Right renal cortex interstitium (tissue), 3 donors: Measurements from ENCODE around the gene XKR7. TPM values are rescaled to one million over a fixed set of nuclear protein-coding genes. Genes with fewer than 3 reads are reported as not detected.

Experiments
- DNase-seq, 3 donors: peaks; one replicate each; pipeline ENCODE4 v3.0.0-alpha.2; 2013; ENCODE audit warnings: low read depth in 3 of 3, low spot score in 2 of 3
- polyA plus RNA-seq, 3 donors: library from polyadenylated mRNA; unstranded; fragments of 120-200 nt; gene quantifications; one replicate each; pipeline ENCODE4 v1.2.1, GENCODE V29; 2013; ENCODE audit not compliant: insufficient read length in 3 of 3

XKR7 gene
- polyA plus RNA-seq, 3 donors = 0.24 to 0.33 (median 0.26) TPM

DNA sequence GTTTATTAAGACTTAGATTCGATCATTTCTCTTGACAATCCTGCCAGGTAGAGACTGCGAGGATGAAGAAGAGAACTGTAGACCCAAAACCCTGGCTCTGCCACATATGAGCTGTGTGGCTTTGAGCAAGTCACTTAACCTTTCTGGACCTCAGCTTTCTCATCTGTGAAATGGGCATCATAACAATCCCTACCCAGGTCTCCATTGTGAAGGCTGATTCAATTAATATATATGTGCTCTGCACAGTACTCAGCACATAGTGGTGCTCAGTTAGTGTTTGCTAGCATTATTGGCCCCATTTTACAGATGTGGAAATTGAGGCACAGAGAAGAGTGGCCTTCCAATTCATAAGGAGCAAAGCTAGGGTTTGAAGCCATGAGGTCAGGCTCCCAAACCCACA, 7.9 kb downstream of the XKR7 start:
- DNase-seq = no peak

DNA sequence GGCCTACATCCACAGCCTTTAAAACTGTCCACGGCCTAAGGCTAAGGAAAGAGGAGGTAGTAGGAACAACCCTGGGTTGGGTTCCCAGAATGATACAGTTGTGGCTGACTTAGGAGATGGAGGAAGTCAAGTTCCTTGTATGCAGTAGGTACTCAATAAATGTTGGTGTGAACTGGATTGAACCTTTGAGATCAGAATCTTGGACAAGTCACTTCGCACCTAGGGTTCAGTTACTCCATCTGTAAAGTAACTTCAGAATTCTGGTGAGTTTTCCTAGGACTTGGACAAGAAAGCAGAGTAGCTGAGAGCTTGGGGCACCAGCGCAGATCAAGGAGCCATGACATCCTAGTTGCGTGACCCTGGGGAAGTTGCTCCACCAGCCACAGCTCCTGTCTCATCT, 9.1 kb downstream of the XKR7 start:
- no peak for DNase-seq

DNA sequence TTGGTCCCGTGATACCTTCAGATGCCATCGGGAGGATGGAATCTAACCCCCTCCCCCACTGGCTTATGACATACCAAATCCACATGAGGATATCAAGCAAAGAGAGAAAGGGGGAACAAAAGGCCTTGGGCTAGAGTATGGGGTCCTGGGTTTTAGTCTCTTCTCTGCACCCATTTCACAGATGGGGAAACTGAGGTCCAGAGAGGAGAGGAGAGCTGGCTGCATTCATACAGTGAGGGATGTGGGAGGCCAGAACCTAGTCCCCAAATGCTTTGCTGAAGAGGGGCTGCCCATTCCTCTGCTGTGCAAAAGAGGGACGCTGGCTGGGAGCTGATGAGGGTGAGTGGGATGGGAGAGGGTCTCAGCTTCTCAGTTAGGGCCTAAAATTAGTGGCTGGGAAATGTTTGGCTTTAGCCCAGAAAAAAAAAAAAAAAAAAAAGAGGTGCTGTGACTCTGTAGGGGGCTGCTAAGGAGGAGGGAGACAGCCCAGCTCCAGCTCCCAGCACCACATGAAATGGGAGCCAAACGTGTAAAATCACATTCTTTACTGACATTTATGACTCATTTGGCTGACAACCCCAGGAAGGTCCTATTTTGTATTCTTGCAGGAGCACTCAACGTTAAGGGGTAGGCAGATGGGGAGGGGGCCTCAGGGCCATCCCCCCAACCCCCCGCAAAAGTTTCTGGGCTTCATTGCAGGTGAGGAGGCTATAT, 11.9 kb downstream of the XKR7 start:
- no peak for DNase-seq

DNA sequence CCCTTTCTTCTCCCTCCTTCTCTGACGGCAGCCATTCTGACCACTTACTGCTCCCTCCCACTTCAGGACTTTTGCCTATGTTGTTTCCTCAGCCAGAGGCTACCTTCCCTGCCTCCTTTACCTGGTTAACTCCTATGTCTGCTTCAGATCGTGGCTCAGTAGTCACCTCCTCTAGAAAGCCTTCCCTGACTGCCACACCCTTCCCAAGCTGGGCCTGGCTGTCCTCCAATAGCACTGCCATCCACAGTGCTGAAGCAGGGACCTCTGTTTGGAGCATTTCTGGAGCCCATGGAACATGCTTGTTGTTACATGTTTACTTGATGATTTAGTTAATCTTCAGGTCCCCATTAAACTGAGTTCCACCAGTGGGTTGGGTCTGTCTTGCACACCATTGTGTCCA, 13.8 kb downstream of the XKR7 start:
- DNase-seq = no peak

DNA sequence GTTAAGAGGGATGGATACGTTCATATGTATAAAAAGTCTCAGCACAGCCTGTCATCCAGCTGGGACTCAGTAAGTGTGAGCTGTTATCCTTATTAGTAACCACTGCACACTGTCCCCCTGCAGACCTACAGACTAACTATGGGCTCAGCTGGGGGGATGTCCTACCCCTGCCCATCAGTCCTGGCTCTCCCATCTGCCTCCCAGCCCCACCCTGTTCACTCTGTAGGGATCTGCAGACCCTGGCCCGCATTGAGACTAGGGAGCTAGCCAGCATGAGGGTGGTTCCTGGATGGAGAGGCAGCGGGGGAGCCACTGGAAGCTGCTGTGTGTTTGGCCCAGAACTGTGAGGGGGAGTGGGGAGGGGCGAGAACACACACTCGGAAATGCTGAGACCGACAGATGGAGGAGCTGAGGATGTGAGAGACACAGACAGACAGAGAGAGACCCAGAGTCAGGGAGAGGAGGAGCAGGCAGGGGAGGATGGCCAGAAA, 17.1 kb downstream of the XKR7 start:
- no peak for DNase-seq

DNA sequence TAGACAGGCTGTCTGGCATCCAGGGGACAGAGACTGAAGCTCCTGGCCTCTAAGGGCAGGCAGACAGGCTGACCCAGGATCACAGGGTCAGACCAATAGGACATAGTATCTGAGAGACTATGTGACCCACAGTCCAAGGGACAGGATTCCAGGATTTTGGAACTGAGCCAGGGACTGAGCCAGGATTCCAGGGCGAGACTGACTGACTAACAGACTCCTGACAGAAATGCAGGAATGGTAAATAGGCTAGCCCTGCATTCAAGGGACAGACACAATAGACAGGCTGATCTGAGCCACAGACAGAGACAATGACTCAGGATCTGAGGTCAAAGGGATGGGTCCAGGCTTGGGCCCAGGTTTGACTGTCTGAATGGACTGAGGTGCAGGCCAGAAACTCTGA, 19.8 kb downstream of the XKR7 start:
- no peak for DNase-seq

DNA sequence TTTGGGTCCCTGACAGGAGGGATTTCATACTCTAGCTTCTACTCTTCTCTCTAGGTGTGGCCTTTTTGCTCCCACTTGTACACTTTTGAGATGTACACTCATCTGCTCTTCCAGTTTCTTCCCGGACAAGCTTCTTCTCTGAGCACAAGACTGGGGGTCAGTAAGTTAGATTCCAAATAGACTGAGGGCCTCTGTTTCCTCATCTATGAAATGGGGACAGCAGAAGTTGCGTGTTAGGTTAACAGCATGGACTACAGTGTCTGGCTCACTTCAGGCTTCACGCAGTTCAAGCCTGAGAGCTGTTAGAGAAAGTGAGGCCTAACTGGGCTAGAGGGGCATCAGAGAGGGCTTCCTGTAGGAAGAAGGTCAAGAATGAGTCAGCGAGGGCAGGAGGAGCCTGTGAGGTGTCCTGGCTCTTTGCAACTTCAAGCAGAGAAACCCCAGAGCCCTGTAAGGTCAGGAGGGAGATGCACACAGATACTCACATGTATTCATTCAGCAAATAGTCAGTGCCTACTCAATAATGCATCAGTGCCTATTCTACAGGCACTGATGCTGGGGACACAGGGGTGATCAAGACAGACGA, 20.6 kb downstream of the XKR7 start:
- DNase-seq = no peak

DNA sequence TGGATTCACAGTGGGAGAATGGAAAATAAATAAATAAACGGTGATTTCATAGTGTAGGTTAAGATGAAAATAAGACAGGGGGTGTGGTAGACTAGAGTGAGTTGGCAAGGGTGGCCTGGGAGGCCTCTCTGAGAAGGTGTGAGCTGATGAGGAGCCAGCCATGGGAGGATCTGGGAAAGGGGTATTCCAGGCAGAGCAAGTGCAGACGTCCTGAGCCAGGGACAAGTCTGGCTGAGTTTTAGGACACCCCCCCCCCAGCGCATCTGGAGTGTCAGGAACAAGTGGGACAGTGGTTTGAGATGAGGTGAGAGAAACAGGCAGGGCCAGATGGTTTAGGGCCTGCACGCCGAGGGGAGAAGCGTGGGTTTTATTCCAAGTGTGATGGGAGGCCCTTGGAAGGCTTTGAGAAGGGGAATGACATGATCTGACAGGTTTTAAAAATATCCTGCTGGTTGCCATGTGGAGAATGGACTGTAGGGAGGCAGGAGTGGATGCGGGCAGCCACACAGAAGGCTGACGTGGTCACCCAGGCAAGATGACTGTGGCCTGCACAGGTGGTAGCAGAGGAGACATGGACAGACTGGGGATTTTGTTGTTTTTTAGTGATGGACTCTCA, 21.2 kb downstream of the XKR7 start:
- DNase-seq = no peak

DNA sequence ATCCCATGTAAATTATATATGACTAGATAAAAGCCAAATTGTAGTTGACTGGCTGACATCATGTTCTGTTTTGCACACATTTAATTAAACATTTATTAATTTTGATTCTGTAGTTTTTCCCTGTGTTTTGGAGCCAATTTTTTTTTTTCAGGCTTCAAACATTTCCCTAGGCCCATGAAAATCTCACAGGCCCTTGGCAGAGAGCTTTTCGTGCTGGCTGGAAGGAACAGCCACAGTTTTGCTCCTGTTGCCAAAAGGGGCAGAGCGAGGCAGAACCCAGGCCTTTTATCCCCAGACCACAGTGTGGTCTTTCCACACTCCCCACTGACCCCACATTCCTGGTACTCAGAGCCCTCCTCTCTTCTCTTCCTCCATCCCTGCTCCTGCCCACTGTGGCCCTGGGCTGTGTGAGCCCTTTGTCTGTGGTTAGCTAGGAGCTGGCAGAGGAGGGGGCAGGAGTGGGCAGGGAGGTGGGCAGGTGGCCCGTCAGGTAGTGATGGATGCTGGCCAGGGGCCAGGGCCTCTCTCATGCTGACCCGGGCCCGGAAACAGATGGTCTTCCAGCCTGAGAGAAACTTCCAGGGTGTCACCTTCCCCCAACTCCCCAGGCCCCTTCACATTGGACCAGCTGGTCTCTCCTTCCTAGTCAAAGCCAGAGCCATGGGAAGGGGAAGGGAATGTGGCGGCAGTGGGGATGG, 22.8 kb downstream of the XKR7 start:
- no peak for DNase-seq

DNA sequence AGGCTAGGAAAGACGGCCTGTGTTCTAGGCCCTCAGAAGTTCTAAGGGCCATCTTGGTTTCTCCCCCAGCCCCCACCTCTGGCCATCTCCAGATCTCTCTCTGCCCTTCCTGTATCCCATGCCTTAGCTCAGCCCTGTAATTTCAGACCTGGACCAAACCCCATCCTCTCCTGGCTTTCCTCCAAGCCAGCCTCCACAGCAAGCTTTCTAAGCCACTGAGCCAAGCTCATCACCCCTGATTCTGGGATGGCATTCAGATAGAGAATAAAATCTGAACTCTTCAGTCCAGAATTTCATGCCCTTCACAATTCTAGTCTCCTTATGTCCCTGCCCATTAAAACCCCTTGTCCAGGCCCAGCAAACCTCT, 23.4 kb downstream of the XKR7 start:
- DNase-seq = no peak

DNA sequence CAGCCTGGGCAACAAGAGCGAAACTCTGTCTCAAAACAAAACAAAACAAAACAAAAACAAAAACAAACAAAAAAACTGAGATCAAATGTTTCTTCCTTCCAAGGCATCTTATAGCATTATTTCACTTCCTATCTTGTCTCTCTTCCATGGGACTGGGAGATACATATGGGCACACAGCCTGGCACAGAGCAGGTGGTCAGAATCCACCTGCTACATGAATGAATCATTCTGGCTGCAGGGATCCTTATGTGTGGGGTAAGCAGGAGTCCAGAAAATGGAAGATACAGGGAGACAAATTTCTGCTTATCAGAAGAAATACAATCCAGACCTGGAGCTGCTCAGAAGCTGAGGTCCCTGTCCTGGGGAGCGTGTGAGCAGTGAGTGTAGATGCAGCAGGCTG, 24.1 kb downstream of the XKR7 start:
- no peak for DNase-seq

DNA sequence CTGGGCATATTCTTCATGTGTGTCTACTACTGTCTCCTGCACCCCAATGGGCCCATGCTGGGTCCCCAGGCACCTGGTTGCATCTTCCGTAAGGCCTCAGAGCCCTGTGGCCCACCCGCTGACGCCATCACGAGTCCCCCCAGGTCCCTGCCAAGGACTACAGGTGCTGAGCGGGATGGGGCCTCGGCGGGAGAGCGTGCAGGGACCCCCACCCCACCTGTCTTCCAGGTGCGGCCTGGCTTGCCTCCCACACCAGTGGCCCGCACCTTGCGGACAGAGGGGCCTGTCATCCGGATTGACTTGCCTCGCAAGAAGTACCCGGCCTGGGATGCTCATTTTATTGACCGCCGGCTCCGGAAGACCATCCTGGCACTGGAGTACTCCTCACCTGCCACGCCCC, 29.0 kb downstream of the XKR7 start:
- DNase-seq = no peak

DNA sequence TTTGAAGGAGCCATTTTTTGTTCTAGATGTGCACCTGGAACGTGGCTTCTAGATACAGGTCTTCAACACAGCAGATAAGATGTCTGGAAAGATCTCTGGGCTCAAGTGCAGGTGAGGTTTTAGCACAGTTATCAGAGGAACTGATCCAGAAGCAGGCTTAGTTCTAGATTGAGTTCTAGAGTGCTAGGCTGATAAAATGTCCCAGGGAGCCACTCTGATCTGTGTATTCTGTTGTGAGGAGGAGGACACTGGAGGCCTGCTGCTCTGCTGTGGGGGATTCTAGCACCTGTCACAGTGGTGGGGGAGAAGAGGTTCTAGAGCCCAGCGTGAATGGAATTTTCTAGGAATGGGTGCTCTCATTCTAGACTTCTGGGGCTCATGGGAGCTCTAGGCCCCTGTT, 30.3 kb downstream of the XKR7 start:
- DNase-seq = no peak

DNA sequence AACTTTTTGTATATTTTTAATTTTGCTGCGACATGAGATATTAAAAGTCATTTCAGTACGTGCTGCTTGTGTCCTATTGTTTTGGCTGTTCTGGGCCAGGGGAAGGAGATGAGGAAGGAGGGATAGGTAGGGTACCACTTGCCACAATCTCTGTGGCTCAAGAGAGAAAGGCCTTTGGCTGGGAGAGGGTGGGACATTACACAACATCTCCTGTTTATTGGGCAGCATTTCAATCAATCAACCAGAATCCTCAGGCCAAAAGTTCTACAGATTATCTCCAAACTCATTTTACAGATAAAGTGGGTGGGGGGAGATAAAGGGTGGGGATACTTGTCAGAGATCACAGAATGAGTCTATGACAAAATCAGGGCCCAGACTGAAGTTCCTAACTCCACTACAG, 35.4 kb downstream of the XKR7 start:
- no peak for DNase-seq

DNA sequence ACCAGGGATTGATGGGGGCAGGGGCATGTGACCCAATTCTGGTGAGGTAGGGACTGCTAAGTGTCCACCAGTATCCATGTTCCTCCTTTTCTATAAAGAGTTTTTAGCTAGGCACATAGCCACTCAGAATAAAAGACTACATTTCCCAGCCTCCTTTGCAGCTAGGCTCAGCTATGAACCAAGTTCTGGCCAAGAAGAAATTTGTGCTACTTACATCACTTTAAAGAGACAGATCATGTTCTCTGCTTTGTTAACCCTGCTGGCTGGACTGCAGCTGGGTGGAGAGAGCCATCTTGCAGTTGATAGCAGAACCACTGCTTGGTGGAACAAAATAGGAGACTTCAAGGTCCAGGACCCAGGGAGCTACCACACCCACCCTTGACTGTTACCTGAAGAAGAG, 37.0 kb downstream of the XKR7 start:
- DNase-seq = no peak

DNA sequence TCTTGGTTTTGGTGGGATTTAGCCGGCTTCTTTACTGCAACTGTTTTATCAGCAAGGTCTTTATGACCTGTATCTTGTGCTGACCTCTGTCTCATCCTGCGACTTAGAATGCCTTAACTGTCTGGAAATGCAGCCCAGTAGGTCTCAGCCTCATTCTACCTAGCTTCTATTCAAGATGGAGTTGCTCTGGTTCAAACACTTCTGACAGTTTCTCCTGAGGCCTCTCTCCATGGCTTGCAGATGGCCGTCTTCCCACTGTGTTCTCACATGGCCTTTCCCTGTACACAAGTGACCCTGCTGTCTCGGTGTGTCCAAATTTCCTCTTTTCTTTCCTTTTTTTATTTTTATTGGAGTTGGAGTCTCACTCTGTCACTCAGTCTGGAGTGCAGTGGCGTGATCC, 38.1 kb downstream of the XKR7 start:
- DNase-seq = no peak

DNA sequence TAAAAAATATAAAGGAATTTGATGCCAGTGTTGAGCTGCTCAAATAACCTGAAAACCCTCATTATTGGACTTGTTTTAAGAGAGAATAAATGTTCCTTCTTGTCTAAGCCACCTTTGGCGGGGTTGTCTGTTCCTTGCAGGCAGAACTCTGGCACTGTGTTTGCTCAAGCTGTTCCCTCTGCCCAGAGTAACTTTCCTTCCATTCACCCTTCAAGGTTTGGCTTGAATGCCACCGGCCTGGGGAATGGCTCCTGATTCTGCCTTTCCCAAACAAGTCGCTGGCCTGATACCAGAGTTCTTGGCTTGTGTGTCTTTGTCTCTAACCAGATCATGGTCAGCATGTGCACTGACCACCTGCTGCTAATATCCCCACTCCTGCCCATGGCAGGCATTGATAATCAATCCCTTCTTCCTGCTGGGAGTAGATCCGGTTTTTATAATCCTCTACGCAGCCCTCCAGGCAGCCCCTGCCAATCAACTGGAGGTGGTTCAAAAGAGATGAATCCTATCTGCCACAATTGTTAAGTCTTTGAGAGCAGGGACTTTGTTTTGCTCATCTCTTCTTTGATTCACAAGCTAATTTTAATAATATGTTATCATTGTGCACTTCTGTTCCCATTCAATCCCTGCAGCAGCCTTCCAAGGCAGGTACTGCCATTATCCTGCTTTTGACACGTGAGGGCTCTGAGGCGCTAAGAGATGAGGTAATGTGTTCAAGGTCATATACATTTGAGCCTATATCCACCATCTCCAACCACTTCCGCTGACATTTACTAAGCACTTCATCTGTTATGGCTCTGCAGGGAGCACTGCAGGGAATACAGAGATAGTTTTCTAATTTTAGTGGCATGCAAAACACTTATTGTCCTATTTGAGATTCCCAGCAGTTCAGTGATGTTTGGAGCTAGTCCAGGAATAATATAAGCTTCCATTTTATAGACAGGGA, 39.2 kb downstream of the XKR7 start:
- no peak for DNase-seq

DNA sequence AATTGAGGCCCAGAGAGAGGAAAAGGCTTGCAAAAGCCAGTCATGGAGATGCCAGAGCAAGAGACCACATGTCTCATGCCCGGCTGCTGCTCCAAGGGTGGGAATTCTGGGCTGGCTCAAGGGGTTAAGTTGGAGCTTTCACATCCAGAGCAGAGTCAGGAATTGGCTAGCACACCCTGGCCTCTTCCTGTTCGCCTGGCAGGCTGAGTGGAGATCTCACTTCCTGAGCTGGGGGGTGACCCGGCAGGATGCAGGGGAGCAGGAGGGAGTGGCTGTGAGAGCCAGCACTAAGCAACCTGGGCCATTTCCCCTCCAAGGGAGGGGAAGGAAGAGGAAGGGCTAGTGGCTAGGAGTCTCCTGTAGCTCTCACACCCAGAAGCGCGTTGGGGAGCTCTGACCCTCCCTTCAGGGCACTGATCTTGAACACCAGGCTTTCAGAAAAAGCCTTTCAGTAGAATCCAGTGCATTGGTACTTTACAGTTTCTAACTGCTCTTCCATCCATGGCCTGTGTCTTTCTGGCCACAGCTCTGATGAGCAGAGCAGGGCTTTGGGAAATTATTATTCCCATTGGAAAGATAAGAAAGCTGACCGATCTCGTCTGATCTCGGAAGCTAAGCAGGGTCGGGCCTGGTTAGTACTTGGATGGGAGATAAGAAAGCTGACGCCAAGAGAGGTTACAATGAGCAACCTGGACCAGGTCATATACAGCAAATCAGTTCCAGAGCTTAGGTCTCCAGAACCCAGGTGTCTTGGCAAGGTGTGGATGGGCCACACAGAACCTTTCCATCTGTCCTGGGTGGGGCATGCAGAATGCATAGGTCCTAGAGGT, 40.1 kb downstream of the XKR7 start:
- DNase-seq = no peak

DNA sequence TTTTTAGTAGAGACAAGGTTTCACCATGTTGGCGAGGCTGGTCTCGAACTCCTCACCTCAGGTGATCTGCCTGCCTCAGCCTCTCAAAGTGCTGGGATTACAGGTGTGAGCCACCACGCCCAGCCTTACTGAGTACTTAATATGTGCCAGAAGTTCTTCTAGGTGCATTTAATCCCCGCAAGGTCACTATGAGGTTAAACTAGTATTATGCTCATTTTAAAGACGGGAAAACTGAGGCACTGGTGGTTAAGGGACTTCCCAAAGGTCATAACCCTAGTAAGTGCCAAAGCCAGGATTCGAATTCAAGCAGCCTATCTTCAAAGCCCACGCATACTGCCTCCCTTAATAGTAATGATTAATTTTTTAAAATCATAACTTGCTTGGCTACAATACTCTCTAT, 41.6 kb downstream of the XKR7 start:
- DNase-seq = no peak

DNA sequence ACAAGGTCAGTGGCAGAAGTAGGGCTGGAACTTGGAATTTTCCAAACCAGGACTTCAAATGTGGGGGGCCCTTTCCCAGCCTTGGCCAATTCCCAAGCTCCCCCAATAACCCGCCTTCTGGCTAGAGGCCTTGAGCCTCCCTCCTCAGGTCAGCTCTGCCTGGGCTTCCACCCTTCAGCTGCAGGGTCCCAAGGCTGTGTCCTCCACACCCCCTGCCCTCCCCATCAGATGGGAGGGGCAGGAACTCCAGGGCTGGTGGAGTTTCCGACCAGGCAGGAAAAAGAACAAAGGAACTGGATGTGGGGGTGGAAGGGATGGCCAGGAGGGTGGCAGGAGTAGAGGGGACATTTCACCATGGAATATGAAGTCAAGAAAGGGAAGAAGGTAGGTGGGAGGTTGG, 42.1 kb downstream of the XKR7 start, which contains the start of gene CCM2L:
CCM2L (plus strand) TSS at position 338 of the 400 bp plus-strand sequence; CDS start at position 355, 17 bp downstream.
- DNase-seq = no peak
